ENCODE measurements around the gene ARL16.

- TF ChIP-seq CTCF (IDR thresholded peaks at IDR 0.05 in 8 of 11, conservative IDR thresholded peaks at IDR 0.05 in 3 of 11) (no peak), POLR2A (IDR thresholded peaks at IDR 0.05) (no peak), POLR2AphosphoS5 (IDR thresholded peaks at IDR 0.05) (no peak)
Observed at GRCh38 chr17:81635973-81636504, 47.6 kb downstream of the ARL16 start.

All from spleen (tissue), 7 donors.